ENCODE measurements around the gene IL18.

DNA sequence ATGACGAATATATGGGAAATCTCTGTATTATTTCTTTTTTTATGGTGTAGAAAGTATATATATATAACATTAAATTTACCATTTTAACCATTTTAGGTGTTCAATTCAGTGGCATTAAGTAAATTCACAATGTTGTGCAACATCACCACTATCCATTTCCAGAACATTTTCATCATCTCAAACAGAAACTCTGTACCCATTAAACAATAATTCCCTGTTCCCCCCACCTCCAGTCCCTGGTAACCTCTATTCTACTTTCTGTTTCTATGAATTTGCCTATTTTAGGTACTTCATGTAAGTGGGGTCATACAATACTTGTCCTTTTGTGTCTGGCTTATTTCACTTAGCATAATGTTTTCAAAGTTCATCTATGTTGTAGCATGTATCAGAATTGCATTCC is 47.0 kb upstream of the IL18 start:
- no peak for TF ChIP-seq POLR2A (IDR thresholded peaks at IDR 0.05; ENCODE audit: low read length)
- TF ChIP-seq, protein P1, sequence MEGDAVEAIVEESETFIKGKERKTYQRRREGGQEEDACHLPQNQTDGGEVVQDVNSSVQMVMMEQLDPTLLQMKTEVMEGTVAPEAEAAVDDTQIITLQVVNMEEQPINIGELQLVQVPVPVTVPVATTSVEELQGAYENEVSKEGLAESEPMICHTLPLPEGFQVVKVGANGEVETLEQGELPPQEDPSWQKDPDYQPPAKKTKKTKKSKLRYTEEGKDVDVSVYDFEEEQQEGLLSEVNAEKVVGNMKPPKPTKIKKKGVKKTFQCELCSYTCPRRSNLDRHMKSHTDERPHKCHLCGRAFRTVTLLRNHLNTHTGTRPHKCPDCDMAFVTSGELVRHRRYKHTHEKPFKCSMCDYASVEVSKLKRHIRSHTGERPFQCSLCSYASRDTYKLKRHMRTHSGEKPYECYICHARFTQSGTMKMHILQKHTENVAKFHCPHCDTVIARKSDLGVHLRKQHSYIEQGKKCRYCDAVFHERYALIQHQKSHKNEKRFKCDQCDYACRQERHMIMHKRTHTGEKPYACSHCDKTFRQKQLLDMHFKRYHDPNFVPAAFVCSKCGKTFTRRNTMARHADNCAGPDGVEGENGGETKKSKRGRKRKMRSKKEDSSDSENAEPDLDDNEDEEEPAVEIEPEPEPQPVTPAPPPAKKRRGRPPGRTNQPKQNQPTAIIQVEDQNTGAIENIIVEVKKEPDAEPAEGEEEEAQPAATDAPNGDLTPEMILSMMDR (IDR thresholded peaks at IDR 0.05), result no peak
- TF ChIP-seq, protein P2, sequence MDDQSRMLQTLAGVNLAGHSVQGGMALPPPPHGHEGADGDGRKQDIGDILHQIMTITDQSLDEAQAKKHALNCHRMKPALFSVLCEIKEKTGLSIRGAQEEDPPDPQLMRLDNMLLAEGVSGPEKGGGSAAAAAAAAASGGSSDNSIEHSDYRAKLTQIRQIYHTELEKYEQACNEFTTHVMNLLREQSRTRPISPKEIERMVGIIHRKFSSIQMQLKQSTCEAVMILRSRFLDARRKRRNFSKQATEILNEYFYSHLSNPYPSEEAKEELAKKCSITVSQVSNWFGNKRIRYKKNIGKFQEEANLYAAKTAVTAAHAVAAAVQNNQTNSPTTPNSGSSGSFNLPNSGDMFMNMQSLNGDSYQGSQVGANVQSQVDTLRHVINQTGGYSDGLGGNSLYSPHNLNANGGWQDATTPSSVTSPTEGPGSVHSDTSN (IDR thresholded peaks at IDR 0.05), result no peak
- no peak for TF ChIP-seq HDAC2 (IDR thresholded peaks at IDR 0.05)
- no peak for TF ChIP-seq BHLHE40 (IDR thresholded peaks at IDR 0.05; ENCODE audit: low read depth, low read length)
- no peak for TF ChIP-seq EP300 (IDR thresholded peaks at IDR 0.05)
- no peak for TF ChIP-seq MAZ (IDR thresholded peaks at IDR 0.05; ENCODE audit: borderline replicate concordance, low read depth, low read length)
- no peak for TF ChIP-seq JUNB (IDR thresholded peaks at IDR 0.05)
- no peak for TF ChIP-seq MAFK (IDR thresholded peaks at IDR 0.05; ENCODE audit: partially characterized antibody)
- no peak for TF ChIP-seq KDM1A (IDR thresholded peaks at IDR 0.05; ENCODE audit: low read depth)
- TF ChIP-seq, protein P3, sequence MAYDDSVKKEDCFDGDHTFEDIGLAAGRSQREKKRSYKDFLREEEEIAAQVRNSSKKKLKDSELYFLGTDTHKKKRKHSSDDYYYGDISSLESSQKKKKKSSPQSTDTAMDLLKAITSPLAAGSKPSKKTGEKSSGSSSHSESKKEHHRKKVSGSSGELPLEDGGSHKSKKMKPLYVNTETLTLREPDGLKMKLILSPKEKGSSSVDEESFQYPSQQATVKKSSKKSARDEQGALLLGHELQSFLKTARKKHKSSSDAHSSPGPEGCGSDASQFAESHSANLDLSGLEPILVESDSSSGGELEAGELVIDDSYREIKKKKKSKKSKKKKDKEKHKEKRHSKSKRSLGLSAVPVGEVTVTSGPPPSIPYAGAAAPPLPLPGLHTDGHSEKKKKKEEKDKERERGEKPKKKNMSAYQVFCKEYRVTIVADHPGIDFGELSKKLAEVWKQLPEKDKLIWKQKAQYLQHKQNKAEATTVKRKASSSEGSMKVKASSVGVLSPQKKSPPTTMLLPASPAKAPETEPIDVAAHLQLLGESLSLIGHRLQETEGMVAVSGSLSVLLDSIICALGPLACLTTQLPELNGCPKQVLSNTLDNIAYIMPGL (CRISPR knock-in tag; IDR thresholded peaks at IDR 0.05; ENCODE audit: borderline replicate concordance), result no peak
- TF ChIP-seq, protein P4, sequence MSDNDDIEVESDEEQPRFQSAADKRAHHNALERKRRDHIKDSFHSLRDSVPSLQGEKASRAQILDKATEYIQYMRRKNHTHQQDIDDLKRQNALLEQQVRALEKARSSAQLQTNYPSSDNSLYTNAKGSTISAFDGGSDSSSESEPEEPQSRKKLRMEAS (IDR thresholded peaks at IDR 0.05), result no peak
- TF ChIP-seq RAD21 (conservative IDR thresholded peaks at IDR 0.05 in 1 of 2, IDR thresholded peaks at IDR 0.05 in 1 of 2), result no peak
